WERI-Rb-1 (cell line): Measurements from ENCODE around the gene TREM1.

Experiments
- DNase-seq: peaks from one replicate; pipeline ENCODE4 v3.0.0-alpha.2; 2020
- H3K27ac ChIP-seq: fragments of 250-450 bp; sonication (Bioruptor Pico); 2 replicates; pipeline ENCODE4 v1.5.1; 2020; ENCODE audit warnings: mild to moderate bottlenecking, moderate library complexity
- H3K27me3 ChIP-seq: fragments of 250-450 bp; sonication (Bioruptor Pico); 2 replicates; pipeline ENCODE4 v1.5.1; 2021; ENCODE audit warnings: mild to moderate bottlenecking, low read depth, moderate library complexity; ENCODE audit not compliant: insufficient read depth, severe bottlenecking
- H3K36me3 ChIP-seq: fragments of 250-450 bp; sonication (Bioruptor Pico); 2 replicates; pipeline ENCODE4 v1.5.1; 2020; ENCODE audit warnings: mild to moderate bottlenecking, moderate library complexity
- H3K4me3 ChIP-seq: 2 replicates; pipeline ENCODE4 v1.5.1; 2011; ENCODE audit warnings: low read depth, mild to moderate bottlenecking, control low read depth, low read length
- H3K9me3 ChIP-seq: fragments of 250-450 bp; sonication (Bioruptor Pico); 2 replicates; pipeline ENCODE4 v1.5.1; 2021; ENCODE audit warnings: mild to moderate bottlenecking, moderate library complexity; ENCODE audit not compliant: severe bottlenecking
- TF ChIP-seq, protein P1 (sequence below): IDR thresholded peaks from 2 replicates; pipeline ENCODE4 v1.5.1; 2011; ENCODE audit warnings: low read depth, mild to moderate bottlenecking, control low read depth, inconsistent platforms, low read length

Gene TREM1

DNA sequence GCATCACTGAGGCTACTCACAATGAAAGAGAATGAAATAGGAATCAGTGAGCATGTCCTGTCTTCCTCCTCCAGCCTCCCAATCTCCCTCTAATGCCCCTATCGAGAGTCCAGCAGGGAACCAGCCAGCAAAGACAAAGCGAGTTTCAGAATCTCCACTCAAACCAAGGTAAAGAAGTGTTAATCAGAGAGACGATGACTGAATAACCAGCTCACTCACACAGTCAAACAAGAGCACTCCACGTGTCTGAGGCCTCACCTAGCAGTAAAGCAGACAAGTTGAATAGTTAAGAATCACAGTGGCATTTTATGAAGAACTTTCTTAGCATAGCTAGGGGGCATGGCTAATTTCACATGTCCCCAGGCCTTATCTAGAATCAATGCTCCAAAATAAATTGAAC lies 3.3 kb upstream of the TREM1 start:
- no peak for DNase-seq

DNA sequence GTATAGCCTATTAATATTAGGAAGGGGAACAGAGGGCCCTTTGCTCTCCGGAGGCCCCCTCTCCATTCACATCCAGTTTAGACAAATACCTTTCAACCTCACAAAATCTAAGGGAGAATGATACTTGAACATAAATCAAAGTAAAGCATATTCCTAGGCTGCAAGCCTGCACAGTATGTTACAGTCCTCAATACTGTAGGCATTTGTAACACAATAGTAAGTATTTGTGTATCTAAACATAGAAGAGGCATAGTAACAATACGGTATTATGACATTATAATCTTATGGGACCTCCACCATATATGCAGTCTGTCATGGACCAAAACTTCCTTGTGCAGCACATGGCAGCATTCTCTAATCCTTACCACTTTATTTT lies 2.3 kb upstream of the TREM1 start:
- peaks cover 9% of the 10 kb centered on the region for H3K27me3 ChIP-seq
- H3K4me3 ChIP-seq: no peak overlapping the region
- H3K27ac ChIP-seq: no peak overlapping the region
- H3K36me3 ChIP-seq: no peaks in the 10 kb centered on the region
- DNase-seq: no peak
- TF ChIP-seq, protein P1, sequence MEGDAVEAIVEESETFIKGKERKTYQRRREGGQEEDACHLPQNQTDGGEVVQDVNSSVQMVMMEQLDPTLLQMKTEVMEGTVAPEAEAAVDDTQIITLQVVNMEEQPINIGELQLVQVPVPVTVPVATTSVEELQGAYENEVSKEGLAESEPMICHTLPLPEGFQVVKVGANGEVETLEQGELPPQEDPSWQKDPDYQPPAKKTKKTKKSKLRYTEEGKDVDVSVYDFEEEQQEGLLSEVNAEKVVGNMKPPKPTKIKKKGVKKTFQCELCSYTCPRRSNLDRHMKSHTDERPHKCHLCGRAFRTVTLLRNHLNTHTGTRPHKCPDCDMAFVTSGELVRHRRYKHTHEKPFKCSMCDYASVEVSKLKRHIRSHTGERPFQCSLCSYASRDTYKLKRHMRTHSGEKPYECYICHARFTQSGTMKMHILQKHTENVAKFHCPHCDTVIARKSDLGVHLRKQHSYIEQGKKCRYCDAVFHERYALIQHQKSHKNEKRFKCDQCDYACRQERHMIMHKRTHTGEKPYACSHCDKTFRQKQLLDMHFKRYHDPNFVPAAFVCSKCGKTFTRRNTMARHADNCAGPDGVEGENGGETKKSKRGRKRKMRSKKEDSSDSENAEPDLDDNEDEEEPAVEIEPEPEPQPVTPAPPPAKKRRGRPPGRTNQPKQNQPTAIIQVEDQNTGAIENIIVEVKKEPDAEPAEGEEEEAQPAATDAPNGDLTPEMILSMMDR: no peak
- H3K9me3 ChIP-seq: no peaks in the 10 kb centered on the region

More for the DNA sequence above, 3.3 kb upstream of the TREM1 start:
- Histone ChIP-seq H3K27ac (no peak overlapping the region), H3K4me3 (no peak overlapping the region), H3K36me3 (no peaks in the 10 kb centered on the region), H3K9me3 (no peaks in the 10 kb centered on the region), H3K27me3 (peaks cover 9% of the 10 kb centered on the region)
- TF ChIP-seq, protein P1: no peak

DNA sequence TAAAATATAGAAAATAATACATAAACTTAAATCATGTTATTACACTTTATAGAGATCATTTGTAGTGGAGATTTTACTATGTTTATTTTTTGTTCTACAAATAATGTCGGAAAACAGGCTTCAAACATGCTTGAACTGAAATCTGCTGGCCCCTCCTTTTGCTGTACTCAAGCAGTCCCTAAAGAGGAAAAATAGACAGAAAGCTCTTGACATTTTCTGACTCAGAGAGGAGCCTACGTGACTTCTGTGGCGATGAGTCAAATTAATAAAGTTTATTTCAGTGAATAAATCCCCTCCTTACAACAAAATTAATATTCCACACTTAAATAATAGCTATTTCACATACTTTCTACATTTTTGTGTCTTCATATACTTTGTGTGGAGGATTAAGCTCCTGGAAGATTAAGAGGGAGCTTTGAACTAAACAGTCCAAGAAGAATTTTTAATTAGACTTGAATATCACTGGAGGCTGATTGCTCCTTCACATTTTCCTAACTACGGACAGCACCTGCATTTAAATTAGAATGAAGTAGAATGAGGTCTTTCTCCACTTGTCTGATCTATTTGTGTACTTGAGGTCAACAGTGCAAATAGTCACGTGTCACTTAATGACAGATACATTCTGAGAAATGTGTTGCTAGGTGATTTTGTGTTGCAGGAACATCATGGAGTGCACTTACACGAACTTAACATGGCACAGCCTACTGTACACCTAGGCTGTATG lies 1.7 kb upstream of the TREM1 start:
- no peak for DNase-seq
- no peaks in the 10 kb centered on the region for H3K9me3 ChIP-seq
- no peak overlapping the region for H3K27ac ChIP-seq
- no peaks in the 10 kb centered on the region for H3K36me3 ChIP-seq
- H3K4me3 ChIP-seq: no peak overlapping the region
- TF ChIP-seq, protein P1: no peak
- peaks cover 4% of the 10 kb centered on the region for H3K27me3 ChIP-seq

DNA sequence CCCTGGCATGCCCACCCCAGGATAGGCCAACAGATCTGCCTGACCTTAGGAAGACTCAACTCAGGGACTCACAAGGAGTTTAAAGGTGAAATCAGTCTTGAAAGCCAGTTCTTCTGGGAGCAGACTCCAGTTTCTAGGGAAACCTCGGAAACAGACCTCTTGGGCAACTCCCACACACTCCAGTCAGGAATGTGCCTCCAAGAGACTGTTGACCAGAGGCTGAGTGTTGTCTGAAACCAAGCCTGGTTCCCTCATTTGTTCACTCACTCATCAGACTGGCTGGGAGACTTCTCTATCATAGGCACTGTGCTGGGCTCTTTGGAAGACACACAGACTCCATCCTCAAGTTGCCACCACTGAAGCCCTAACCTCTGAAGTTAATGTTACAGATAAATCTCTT lies 1.8 kb downstream of the TREM1 start:
- Histone ChIP-seq H3K27me3 (peaks cover 10% of the 10 kb centered on the region), H3K36me3 (no peaks in the 10 kb centered on the region), H3K4me3 (no peak overlapping the region), H3K9me3 (no peaks in the 10 kb centered on the region), H3K27ac (no peak overlapping the region)
- TF ChIP-seq, protein P1: no peak
- DNase-seq: no peak

DNA sequence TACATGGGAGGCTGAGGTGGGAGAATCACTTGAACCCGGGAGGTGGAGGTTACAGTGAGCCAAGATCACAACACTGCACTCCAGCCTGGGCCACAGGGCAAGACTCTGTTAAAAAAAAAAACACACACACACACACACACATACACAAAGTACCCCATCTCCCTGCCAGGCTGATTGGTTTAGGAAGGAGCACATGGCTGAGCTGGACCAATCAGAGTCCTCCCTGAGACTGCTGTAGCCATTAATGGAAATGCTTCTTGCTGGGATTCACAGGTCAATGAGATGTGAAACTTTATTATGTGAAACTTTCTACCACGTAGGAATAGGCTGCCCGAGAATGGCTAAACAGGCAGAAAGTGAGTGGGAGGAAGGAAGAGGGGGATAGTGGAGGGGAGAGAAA lies 2.9 kb downstream of the TREM1 start:
- H3K27ac ChIP-seq: no peak overlapping the region
- no peak for DNase-seq
- H3K9me3 ChIP-seq: no peaks in the 10 kb centered on the region

More for the DNA sequence above, 2.9 kb downstream of the TREM1 start:
- Histone ChIP-seq H3K36me3 (no peaks in the 10 kb centered on the region), H3K27me3 (peaks cover 10% of the 10 kb centered on the region), H3K4me3 (no peak overlapping the region)
- TF ChIP-seq, protein P1: no peak
